BE2C (cell line): ENCODE data around the gene ASS1.

Source experiments
- DNase-seq: peaks from one replicate; pipeline ENCODE4 v3.0.0-alpha.2; 2020
- H3K27me3 ChIP-seq: fragments of 250-450 bp; sonication (Bioruptor Pico); 2 replicates; pipeline ENCODE4 v1.5.1; 2020; ENCODE audit warnings: mild to moderate bottlenecking
- H3K36me3 ChIP-seq: fragments of 250-450 bp; sonication (Bioruptor Pico); 2 replicates; pipeline ENCODE4 v1.5.1; 2020; ENCODE audit warnings: mild to moderate bottlenecking
- H3K4me1 ChIP-seq: fragments of 250-450 bp; sonication (Bioruptor Pico); 2 replicates; pipeline ENCODE4 v1.5.1; 2020
- H3K4me3 ChIP-seq: 2 replicates; pipeline ENCODE4 v1.5.1; 2011; ENCODE audit warnings: low read depth, low read length
- H3K9me3 ChIP-seq: fragments of 250-450 bp; sonication (Bioruptor Pico); 2 replicates; pipeline ENCODE4 v1.5.1; 2020
- TF ChIP-seq, protein P1 (sequence below): IDR thresholded peaks from 2 replicates; pipeline ENCODE4 v1.5.1; 2012; ENCODE audit warnings: mild to moderate bottlenecking, low read depth, low read length

The ASS1 gene

DNA sequence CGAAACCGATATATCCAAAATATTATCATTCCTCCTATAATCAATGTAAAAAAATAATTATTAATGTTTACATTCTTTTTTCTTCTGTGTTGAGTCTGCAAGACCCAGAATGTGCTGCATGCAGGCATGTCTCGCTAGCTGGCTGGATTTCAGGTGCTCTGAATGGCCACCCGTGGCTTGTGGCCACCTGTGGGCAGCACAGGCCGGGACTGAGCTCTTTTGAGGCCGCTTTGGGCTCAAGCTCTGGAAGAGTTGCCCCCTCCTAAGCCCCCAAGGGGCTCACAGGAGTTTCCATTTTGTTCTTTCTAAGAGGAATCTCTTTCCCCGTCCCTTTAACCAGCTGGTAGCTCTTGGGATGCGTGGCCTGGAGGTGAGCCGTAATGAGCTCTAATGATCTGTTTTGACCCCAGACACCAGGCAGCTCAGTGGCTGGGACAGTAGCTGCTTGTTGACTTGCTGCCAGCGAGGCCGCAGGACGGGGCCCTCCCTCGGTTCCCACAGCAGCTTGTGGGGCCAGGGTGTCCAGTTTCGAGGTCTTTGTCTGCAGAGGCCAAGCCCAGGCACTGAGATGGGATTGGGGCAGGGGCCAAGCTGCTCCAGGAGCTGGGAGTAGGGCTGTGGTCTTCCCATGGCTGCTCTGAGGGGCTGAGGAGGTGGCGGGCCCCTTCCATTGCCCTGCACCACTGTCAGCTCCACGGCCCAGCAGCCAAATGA, 20.8 kb downstream of the ASS1 start:
- Histone ChIP-seq H3K36me3 (peaks cover 25% of the 10 kb centered on the region), H3K4me3 (no peak overlapping the region), H3K9me3 (no peaks in the 10 kb centered on the region), H3K27me3 (no peaks in the 10 kb centered on the region), H3K4me1 (peaks cover 4% of the 10 kb centered on the region; the same call in 1 of the 2 replicates)
- no peak for DNase-seq
- TF ChIP-seq, protein P1, sequence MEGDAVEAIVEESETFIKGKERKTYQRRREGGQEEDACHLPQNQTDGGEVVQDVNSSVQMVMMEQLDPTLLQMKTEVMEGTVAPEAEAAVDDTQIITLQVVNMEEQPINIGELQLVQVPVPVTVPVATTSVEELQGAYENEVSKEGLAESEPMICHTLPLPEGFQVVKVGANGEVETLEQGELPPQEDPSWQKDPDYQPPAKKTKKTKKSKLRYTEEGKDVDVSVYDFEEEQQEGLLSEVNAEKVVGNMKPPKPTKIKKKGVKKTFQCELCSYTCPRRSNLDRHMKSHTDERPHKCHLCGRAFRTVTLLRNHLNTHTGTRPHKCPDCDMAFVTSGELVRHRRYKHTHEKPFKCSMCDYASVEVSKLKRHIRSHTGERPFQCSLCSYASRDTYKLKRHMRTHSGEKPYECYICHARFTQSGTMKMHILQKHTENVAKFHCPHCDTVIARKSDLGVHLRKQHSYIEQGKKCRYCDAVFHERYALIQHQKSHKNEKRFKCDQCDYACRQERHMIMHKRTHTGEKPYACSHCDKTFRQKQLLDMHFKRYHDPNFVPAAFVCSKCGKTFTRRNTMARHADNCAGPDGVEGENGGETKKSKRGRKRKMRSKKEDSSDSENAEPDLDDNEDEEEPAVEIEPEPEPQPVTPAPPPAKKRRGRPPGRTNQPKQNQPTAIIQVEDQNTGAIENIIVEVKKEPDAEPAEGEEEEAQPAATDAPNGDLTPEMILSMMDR = no peak

DNA sequence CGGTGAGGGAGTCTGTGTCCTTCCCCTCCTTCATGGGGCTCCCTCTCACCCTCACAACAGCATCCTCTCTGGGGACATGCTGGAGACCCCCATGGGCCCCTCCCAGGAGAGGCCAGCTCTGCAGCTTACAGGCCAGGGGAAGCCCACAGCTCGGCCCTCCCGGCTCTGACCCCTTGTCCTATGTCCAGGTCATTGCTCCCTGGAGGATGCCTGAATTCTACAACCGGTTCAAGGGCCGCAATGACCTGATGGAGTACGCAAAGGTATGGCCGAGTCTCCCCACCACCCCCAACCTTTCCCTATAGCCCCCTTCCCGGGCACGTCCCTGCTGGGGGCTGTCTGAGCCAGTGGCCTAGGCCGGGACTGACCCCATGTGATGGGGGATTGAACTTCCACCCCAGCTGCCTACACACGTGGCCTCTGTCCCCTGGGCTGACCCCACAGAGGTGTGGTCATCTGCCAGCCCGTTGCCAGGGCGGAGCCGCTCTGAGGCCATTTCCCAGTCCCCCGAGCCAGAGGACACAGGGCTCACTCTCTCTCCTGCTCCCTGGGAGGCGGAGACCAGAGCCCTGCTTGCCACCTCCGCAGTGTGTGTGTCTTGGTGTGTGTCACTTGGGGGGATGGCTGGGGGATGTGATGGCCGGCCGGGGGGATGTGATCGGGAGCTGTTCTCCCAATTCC, 21.9 kb downstream of the ASS1 start:
- no peaks in the 10 kb centered on the region for H3K27me3 ChIP-seq
- peaks cover 25% of the 10 kb centered on the region for H3K36me3 ChIP-seq
- DNase-seq = no peak

DNA sequence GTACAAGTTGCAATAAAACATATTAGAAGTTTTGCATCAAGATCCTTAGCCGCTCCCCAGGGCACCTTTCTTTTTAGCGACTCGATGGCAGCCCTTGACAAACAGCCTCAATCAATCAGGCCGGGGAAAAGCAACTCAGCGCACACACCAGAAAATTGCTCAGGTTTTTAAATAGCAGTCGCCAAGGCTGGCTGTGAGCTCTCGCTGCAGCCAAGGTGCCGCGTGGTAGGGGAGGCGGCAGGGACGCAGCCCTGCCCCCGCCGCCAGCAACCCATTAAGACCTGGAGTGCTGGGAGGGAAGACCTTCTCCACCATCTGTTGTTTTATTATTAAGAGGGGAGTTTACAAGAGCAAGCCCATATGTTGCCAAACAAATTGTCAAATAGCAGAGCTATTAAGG, 22.6 kb downstream of the ASS1 start:
- H3K4me1 ChIP-seq = no peaks in the 10 kb centered on the region; the same call in 1 of the 2 replicates
- TF ChIP-seq, protein P1 = no peak
- H3K4me3 ChIP-seq = no peak overlapping the region
- no peaks in the 10 kb centered on the region for H3K27me3 ChIP-seq
- peak; percentile 42 for DNase-seq
- H3K9me3 ChIP-seq = no peaks in the 10 kb centered on the region
- H3K36me3 ChIP-seq = peaks cover 24% of the 10 kb centered on the region

More for the DNA sequence above, 21.9 kb downstream of the ASS1 start:
- Histone ChIP-seq H3K4me1 (no peaks in the 10 kb centered on the region; the same call in 1 of the 2 replicates), H3K9me3 (no peaks in the 10 kb centered on the region), H3K4me3 (no peak overlapping the region)
- TF ChIP-seq, protein P1 = no peak

DNA sequence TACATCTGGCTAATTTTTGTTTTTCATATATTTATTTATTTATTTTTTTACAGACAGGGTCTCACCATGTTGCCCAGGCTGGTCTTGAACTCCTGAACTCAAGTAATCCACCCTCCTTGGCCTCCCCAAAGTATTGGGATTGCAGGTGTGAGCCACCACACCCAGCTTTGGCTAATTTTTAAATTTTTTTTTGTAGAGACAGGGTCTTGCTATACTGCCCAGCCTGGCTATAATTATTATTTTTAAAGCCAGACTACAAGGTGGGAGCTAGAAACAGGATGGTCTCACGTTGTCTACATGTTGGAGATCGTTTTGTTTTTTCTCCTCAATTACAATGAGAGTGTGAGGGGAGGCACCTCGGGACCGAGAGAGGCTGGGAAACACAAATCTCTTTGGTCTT, 23.8 kb downstream of the ASS1 start:
- Histone ChIP-seq H3K9me3 (no peaks in the 10 kb centered on the region), H3K4me1 (no peaks in the 10 kb centered on the region; the same call in 1 of the 2 replicates), H3K4me3 (no peak overlapping the region), H3K27me3 (no peaks in the 10 kb centered on the region), H3K36me3 (peaks cover 26% of the 10 kb centered on the region)
- TF ChIP-seq, protein P1 = no peak
- DNase-seq = no peak

DNA sequence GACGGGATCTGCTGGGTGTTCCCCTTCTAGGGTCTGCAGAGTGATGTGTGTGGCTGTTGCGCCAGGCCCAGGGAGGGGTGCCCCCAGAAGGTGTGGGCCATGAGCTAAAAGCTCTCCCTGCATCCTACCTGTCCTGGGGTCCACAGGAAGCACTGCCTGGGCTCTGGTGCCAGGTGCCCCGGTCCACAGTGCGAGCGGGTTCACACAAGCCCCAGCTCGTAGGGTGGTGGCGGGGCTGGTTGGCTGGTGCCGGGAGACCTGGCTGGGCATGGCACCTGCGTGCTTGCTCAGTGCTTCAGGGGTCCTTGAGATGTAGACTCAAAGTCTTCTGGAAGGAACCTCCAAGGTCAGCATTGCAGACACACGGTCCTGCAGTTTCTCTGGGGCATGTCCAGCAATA, 25.5 kb downstream of the ASS1 start:
- TF ChIP-seq, protein P1 = no peak
- Histone ChIP-seq H3K9me3 (no peaks in the 10 kb centered on the region), H3K4me1 (no peaks in the 10 kb centered on the region; the same call in 1 of the 2 replicates), H3K27me3 (no peaks in the 10 kb centered on the region), H3K36me3 (peaks cover 17% of the 10 kb centered on the region), H3K4me3 (no peak overlapping the region)
- no peak for DNase-seq

DNA sequence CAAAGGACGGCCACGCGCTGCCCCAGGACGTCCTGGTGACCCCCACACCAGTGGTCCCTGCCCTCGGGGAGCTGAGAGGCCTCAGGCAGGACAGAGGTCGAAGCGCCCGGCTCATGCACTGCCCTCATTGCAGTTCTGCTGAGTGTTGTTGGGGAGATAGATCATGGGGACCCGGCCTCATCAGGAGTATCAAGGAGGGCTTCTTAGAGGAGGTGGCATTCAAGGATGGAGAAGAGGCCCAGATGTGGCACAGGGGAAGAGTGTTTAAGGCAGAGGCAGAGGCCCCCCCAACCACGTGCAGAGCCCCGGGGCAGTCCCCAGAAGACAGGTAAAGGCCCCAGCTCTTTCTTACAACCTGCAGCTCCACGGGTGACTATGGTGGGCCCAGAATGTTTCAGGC, 26.2 kb downstream of the ASS1 start:
- H3K4me1 ChIP-seq = no peaks in the 10 kb centered on the region; the same call in 1 of the 2 replicates
- TF ChIP-seq, protein P1 = no peak
- peaks cover 15% of the 10 kb centered on the region for H3K36me3 ChIP-seq
- H3K9me3 ChIP-seq = no peaks in the 10 kb centered on the region
- no peak for DNase-seq
- H3K27me3 ChIP-seq = no peaks in the 10 kb centered on the region
- H3K4me3 ChIP-seq = no peak overlapping the region
